MCF 10A (cell line): ENCODE data around the gene CR1L. TPM values are rescaled to one million over a fixed set of nuclear protein-coding genes. Genes with fewer than 3 reads are reported as not detected.
"Not testable (repeated sequence)": the region's sequence is repeated elsewhere in the genome, so short reads cannot be mapped to it uniquely, and the experiment has no call there.

Source experiments
- BruUV-seq: library from RNA; stranded (reverse); fragments of 400-500 nt; replicated peaks from 2 replicates; lab custom pipeline; 2021; lab: Mats Ljungman, UMichigan
- CTCF ChIA-PET: fragments of 300-600 bp; sonication (Branson Sonifier 250); formaldehyde crosslinking; extraction: SDS; loops from one replicate; lab custom pipeline; 2021; ENCODE audit warnings: antibody characterized with exemption, inconsistent platforms; lab: Yijun Ruan, JAX
- POLR2A ChIA-PET: fragments of 300-600, 350-650 bp; sonication (Branson Sonifier 250); formaldehyde crosslinking; extraction: SDS; loops from one replicate; lab custom pipeline; 2020; ENCODE audit warnings: antibody characterized with exemption, inconsistent platforms; lab: Yijun Ruan, JAX
- DNase-seq: peaks from one replicate; pipeline ENCODE4 v3.0.0-alpha.2; 2018; ENCODE audit not compliant: unreplicated experiment
- H3K27ac Mint-ChIP-seq: one replicate; pipeline ENCODE4 v1.8.0; 2022; ENCODE audit warnings: mild to moderate bottlenecking, low read depth, mixed read lengths; ENCODE audit not compliant: unreplicated experiment
- H3K27me3 Mint-ChIP-seq: one replicate; pipeline ENCODE4 v1.8.0; 2022; ENCODE audit warnings: mixed read lengths; ENCODE audit not compliant: insufficient read depth, unreplicated experiment
- H3K36me3 Mint-ChIP-seq: one replicate; pipeline ENCODE4 v1.8.0; 2022; ENCODE audit warnings: mild to moderate bottlenecking, moderate library complexity, mixed read lengths; ENCODE audit not compliant: insufficient read depth, unreplicated experiment
- H3K4me1 Mint-ChIP-seq: one replicate; pipeline ENCODE4 v1.8.0; 2022; ENCODE audit warnings: mixed read lengths; ENCODE audit not compliant: insufficient read depth, unreplicated experiment
- H3K4me3 Mint-ChIP-seq: one replicate; pipeline ENCODE4 v1.8.0; 2022; ENCODE audit warnings: mild to moderate bottlenecking, moderate library complexity, mixed read lengths; ENCODE audit not compliant: unreplicated experiment
- H3K9me3 Mint-ChIP-seq: one replicate; pipeline ENCODE4 v1.8.0; 2022; ENCODE audit warnings: mixed read lengths; ENCODE audit not compliant: unreplicated experiment
- CTCF ChIP-seq: fragments of 200-600 bp; IDR thresholded peaks from one replicate; pipeline ENCODE4 v1.8.0; 2022; ENCODE audit warnings: antibody characterized with exemption, mild to moderate bottlenecking; ENCODE audit not compliant: unreplicated experiment
- intact Hi-C: fragments of 100-400 bp; cut with micrococcal nuclease; formaldehyde crosslinking; loops from 2 replicates; pipeline ENCODE4 v1.14.1; 2022
- total RNA-seq: library from RNA; stranded (reverse); gene quantifications from 2 replicates; pipeline ENCODE4 v1.2.3, GENCODE V29; 2022

Gene CR1L
- total RNA-seq, 1 experiment from 2014 or later: not detected

DNA sequence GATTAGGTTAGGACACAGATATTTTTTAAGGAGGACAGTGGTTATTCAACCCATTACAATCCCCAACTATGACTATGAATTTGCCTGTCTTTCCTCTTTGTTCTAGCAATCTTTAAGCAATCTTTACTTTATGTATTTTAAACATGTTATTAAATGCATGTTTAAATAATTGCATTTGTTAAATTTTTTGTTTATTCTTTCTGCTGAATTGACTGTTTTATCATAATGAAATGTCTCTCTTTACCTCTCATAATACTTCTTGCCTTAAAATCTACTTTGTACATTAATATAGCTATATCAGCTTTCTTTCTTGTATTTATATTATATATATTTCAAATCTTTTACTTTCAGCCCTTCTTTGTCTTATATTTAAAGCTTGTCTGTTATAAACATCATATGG lies 46.1 kb downstream of the CR1L start:
- ChIA-PET CTCF (interaction anchor here (0.8 to 1.8 kb wide), 9 partner anchors 9 to 191 kb away, joined by 3 to 7 read pairs (median 4); no protein-coding TSS in a partner anchor), POLR2A (interaction anchor here (0.6 to 1.8 kb wide), 2 partner anchors 8 to 370 kb away, joined by 4 to 8 read pairs; partner anchors contain the start of gene CD55)
- DNase-seq: no peak
- no peak overlapping the region for H3K27ac Mint-ChIP-seq
- H3K27me3 Mint-ChIP-seq: peaks cover 55% of the 10 kb centered on the region
- H3K4me3 Mint-ChIP-seq: no peak overlapping the region
- BruUV-seq: no TSS peak
- H3K9me3 Mint-ChIP-seq: no peaks in the 10 kb centered on the region
- H3K4me1 Mint-ChIP-seq: no peaks in the 10 kb centered on the region
- intact Hi-C loops: no loop called here
- H3K36me3 Mint-ChIP-seq: no peaks in the 10 kb centered on the region
- no peak for TF ChIP-seq CTCF

- Mint-ChIP-seq H3K27me3 (peaks cover 49% of the 10 kb centered on the region), H3K9me3 (no peaks in the 10 kb centered on the region), H3K4me3 (no peak overlapping the region), H3K36me3 (no peaks in the 10 kb centered on the region), H3K27ac (no peak overlapping the region), H3K4me1 (peaks cover 3% of the 10 kb centered on the region)
- CTCF ChIA-PET: interaction anchor here (0.8 to 1.8 kb wide), 9 partner anchors 9 to 192 kb away, joined by 3 to 7 read pairs (median 4); no protein-coding TSS in a partner anchor
- DNase-seq: no peak
- no peak for TF ChIP-seq CTCF
- no TSS peak for BruUV-seq
- intact Hi-C loops: no loop called here
- POLR2A ChIA-PET: interaction anchor here (0.6 to 1.8 kb wide), 3 partner anchors 9 to 118 kb away, joined by 3 to 8 read pairs (median 3); no protein-coding TSS in a partner anchor
Measured at GRCh38 chr1:207691841-207692240, 46.9 kb downstream of the CR1L start.

DNA sequence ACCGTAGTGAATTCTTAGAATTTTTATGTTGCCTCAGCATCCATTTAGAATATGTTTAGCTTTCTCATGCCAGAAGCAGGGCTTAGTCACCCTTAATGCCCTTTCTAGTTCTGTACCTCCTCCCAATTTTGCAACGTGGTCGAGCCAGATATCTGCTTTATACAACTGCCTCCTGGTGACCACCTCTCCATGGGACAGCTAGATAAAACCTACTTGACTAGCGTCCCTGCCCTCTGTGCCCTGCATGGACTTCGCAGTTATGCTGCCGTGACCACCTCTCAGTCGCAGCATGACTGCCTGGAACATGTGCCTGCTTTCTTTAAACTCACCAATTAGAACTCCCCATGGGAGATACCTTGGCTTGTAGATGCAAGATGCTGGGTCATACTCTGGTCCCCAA lies 47.4 kb downstream of the CR1L start:
- ChIA-PET POLR2A (interaction anchor here (0.6 to 1.8 kb wide), 3 partner anchors 10 to 119 kb away, joined by 3 to 8 read pairs (median 3); no protein-coding TSS in a partner anchor), CTCF (interaction anchor here (1.1 to 1.8 kb wide), 5 partner anchors 19 to 192 kb away, joined by 3 to 7 read pairs (median 5); no protein-coding TSS in a partner anchor)
- H3K9me3 Mint-ChIP-seq, H3K36me3 Mint-ChIP-seq, H3K27ac Mint-ChIP-seq, BruUV-seq, H3K4me1 Mint-ChIP-seq, DNase-seq, intact Hi-C loops, H3K4me3 Mint-ChIP-seq: not testable (repeated sequence)
- H3K27me3 Mint-ChIP-seq: peaks cover 49% of the 10 kb centered on the region

DNA sequence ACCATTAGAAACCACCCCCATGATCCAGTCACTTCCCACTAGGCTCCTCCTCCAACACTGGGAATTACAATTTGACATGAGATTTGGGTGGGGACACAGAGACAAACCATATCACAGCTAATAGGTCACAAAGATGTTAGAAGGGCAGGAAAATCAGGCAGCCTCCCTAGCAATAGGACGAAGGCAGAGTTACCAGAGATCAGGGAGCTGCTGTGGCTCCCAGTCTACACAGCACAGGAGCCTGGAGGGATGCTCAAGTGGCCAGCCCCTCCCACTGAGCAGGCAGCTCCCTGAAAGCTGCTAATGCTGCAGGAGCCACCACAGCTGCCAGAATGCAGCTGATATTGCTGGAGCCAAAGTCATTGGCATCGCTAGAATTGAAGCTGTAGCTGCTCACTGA lies 51.0 kb downstream of the CR1L start:
- POLR2A ChIA-PET: interaction anchor here (0.6 kb wide), 1 partner anchor 1083 kb away, joined by 3 read pairs; the partner anchor contains the start of gene EIF2D
- no peak overlapping the region for H3K4me3 Mint-ChIP-seq
- no peak overlapping the region for H3K27ac Mint-ChIP-seq
- intact Hi-C loops: no loop called here
- peaks cover 22% of the 10 kb centered on the region for H3K27me3 Mint-ChIP-seq
- peaks cover 5% of the 10 kb centered on the region for H3K4me1 Mint-ChIP-seq
- no peak for TF ChIP-seq CTCF
- H3K36me3 Mint-ChIP-seq: no peaks in the 10 kb centered on the region
- no TSS peak for BruUV-seq
- CTCF ChIA-PET: interaction anchor here (0.5 to 0.9 kb wide), 4 partner anchors 17 to 1113 kb away, joined by 3 read pairs; no protein-coding TSS in a partner anchor
- H3K9me3 Mint-ChIP-seq: no peaks in the 10 kb centered on the region
- DNase-seq: no peak
